MM.1S (cell line): ENCODE results near the gene SARS2.

Experiments used
- DNase-seq: peaks from one replicate; pipeline ENCODE4 v3.0.0-alpha.2; 2015
- H2AFZ ChIP-seq: fragments of 300-600 bp; sonication (generic); 2 replicates; pipeline ENCODE4 v1.6.0; 2016; ENCODE audit warnings: antibody characterized with exemption, low read length
- H3F3A ChIP-seq: fragments of 300-600 bp; sonication (generic); 2 replicates; pipeline ENCODE4 v1.6.1; 2016; ENCODE audit warnings: mild to moderate bottlenecking, antibody characterized with exemption, low read length, moderate library complexity, mixed read lengths; ENCODE audit not compliant: insufficient read depth
- H3K27ac ChIP-seq: fragments of 300-600 bp; sonication (generic); 2 replicates; pipeline ENCODE4 v1.5.1; 2016; ENCODE audit warnings: mild to moderate bottlenecking, low read length
- H3K27me3 ChIP-seq: fragments of 300-600 bp; sonication (generic); replicated peaks from 2 replicates; pipeline ENCODE4 v1.6.0; 2016; ENCODE audit warnings: low read length; ENCODE audit not compliant: insufficient read depth
- H3K36me3 ChIP-seq: fragments of 300-600 bp; sonication (generic); replicated peaks from 2 replicates; pipeline ENCODE4 v1.6.1; 2016; ENCODE audit warnings: mild to moderate bottlenecking, low read length, mixed read lengths; ENCODE audit not compliant: insufficient read depth
- H3K4me1 ChIP-seq: fragments of 300-600 bp; sonication (generic); 2 replicates; pipeline ENCODE4 v1.6.1; 2016; ENCODE audit warnings: low read length, mixed read lengths
- H3K4me2 ChIP-seq: fragments of 300-600 bp; sonication (generic); 2 replicates; pipeline ENCODE4 v1.6.0; 2016; ENCODE audit warnings: low read depth, low read length
- H3K4me3 ChIP-seq: fragments of 300-600 bp; sonication (generic); 2 replicates; pipeline ENCODE4 v1.5.1; 2016; ENCODE audit warnings: low read length, mixed read lengths
- H3K79me2 ChIP-seq: fragments of 300-600 bp; sonication (generic); 2 replicates; pipeline ENCODE4 v1.6.1; 2016; ENCODE audit warnings: mixed run types, low read length, mixed read lengths
- H3K9ac ChIP-seq: fragments of 300-600 bp; sonication (generic); 2 replicates; pipeline ENCODE4 v1.6.1; 2016; ENCODE audit warnings: low read length, mixed read lengths
- H3K9me2 ChIP-seq: fragments of 300-600 bp; sonication (generic); replicated peaks from 2 replicates; pipeline ENCODE4 v1.6.1; 2016; ENCODE audit warnings: mild to moderate bottlenecking, low read length, mixed read lengths; ENCODE audit not compliant: insufficient read depth
- H3K9me3 ChIP-seq: fragments of 300-600 bp; sonication (generic); replicated peaks from 2 replicates; pipeline ENCODE4 v1.6.1; 2016; ENCODE audit warnings: mild to moderate bottlenecking, low read length, mixed read lengths; ENCODE audit not compliant: insufficient read depth
- H4K20me1 ChIP-seq: fragments of 300-600 bp; sonication (generic); 2 replicates; pipeline ENCODE4 v1.6.1; 2016; ENCODE audit warnings: mild to moderate bottlenecking, low read length, moderate library complexity, mixed read lengths; ENCODE audit not compliant: insufficient read depth
- EZH2 ChIP-seq: fragments of 300-600 bp; sonication (generic); optimal IDR thresholded peaks from 2 replicates; pipeline ENCODE3; 2017; ENCODE audit warnings: low read depth, mild to moderate bottlenecking, antibody characterized with exemption, low read length, mixed read lengths
- EZH2phosphoT487 ChIP-seq: fragments of 300-600 bp; sonication (generic); IDR thresholded peaks from 2 replicates; pipeline ENCODE4 v1.6.1; 2018; ENCODE audit warnings: antibody characterized with exemption, low read length
- TF ChIP-seq, protein P1 (sequence below): fragments of 300-600 bp; sonication (generic); IDR thresholded peaks from 2 replicates; pipeline ENCODE4 v1.5.1; 2016; ENCODE audit warnings: antibody characterized with exemption, low read length, mixed read lengths

SARS2 gene

GRCh38 chr19:38924388-38924787, 6.2 kb downstream of the SARS2 start:
- H3K27ac ChIP-seq: no peak overlapping the region
- H2AFZ ChIP-seq: no peak overlapping the region
- H3K79me2 ChIP-seq: peaks cover 5% of the 10 kb centered on the region
- H3K9me2 ChIP-seq: no peaks in the 10 kb centered on the region
- 0 out of 2 replicates have a peak, but pooled peaks cover 1% of the 10 kb centered on the region for H3K4me1 ChIP-seq
- no peaks in the 10 kb centered on the region for H4K20me1 ChIP-seq
- DNase-seq: no peak
- H3K4me3 ChIP-seq: no peak overlapping the region
- no peak overlapping the region for H3K9ac ChIP-seq
- H3K36me3 ChIP-seq: no peaks in the 10 kb centered on the region
- H3F3A ChIP-seq: no peaks in the 10 kb centered on the region
- no peaks in the 10 kb centered on the region for H3K9me3 ChIP-seq
- no peaks in the 10 kb centered on the region for H3K27me3 ChIP-seq
- no peak for TF ChIP-seq EZH2
- H3K4me2 ChIP-seq: no peak overlapping the region

DNA sequence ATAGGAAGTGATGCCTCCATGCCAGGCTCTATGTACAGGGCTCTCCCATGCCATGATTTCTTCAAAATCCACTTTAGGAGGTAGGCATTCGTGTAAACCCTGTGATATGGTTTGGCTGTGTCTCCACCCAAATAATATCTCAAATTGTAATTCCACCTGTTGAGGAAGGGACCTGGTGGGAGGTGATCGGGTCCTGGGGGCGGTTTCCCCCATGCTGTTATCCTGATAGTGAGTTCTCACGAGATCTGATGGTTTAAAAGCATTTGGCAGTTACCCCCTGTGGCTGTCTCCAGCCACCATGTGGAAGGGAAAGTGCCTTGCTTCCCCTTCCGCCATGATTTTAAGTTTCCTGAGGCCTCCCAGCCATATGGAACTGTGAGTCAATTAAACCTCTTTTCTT, 8.1 kb downstream of the SARS2 start:
- no peaks in the 10 kb centered on the region for H3K9me3 ChIP-seq
- H3K27ac ChIP-seq: no peak overlapping the region
- H2AFZ ChIP-seq: no peak overlapping the region
- no peaks in the 10 kb centered on the region for H4K20me1 ChIP-seq
- no peaks in the 10 kb centered on the region for H3K36me3 ChIP-seq
- H3K9me2 ChIP-seq: no peaks in the 10 kb centered on the region
- no peaks in the 10 kb centered on the region for H3K4me1 ChIP-seq
- DNase-seq: no peak
- H3K4me3 ChIP-seq: no peak overlapping the region
- TF ChIP-seq EZH2 (no peak), EZH2phosphoT487 (no peak)
- TF ChIP-seq, protein P1, sequence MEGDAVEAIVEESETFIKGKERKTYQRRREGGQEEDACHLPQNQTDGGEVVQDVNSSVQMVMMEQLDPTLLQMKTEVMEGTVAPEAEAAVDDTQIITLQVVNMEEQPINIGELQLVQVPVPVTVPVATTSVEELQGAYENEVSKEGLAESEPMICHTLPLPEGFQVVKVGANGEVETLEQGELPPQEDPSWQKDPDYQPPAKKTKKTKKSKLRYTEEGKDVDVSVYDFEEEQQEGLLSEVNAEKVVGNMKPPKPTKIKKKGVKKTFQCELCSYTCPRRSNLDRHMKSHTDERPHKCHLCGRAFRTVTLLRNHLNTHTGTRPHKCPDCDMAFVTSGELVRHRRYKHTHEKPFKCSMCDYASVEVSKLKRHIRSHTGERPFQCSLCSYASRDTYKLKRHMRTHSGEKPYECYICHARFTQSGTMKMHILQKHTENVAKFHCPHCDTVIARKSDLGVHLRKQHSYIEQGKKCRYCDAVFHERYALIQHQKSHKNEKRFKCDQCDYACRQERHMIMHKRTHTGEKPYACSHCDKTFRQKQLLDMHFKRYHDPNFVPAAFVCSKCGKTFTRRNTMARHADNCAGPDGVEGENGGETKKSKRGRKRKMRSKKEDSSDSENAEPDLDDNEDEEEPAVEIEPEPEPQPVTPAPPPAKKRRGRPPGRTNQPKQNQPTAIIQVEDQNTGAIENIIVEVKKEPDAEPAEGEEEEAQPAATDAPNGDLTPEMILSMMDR: no peak
- no peak overlapping the region for H3K9ac ChIP-seq
- H3K4me2 ChIP-seq: no peak overlapping the region
- H3F3A ChIP-seq: no peaks in the 10 kb centered on the region
- H3K27me3 ChIP-seq: no peaks in the 10 kb centered on the region
- no peaks in the 10 kb centered on the region for H3K79me2 ChIP-seq

GRCh38 chr19:38921420-38922274, 8.9 kb downstream of the SARS2 start:
- no peaks in the 10 kb centered on the region for H3K9me3 ChIP-seq
- no peaks in the 10 kb centered on the region for H3K36me3 ChIP-seq
- no peaks in the 10 kb centered on the region for H3K9me2 ChIP-seq
- no peak overlapping the region for H3K27ac ChIP-seq
- no peak overlapping the region for H3K4me2 ChIP-seq
- TF ChIP-seq EZH2phosphoT487 (no peak), EZH2 (no peak)
- TF ChIP-seq, protein P1: no peak
- no peaks in the 10 kb centered on the region for H3F3A ChIP-seq
- no peak overlapping the region for H3K4me3 ChIP-seq
- H2AFZ ChIP-seq: no peak overlapping the region
- H3K4me1 ChIP-seq: no peaks in the 10 kb centered on the region
- no peaks in the 10 kb centered on the region for H3K27me3 ChIP-seq
- no peak overlapping the region for H3K9ac ChIP-seq
- no peaks in the 10 kb centered on the region for H4K20me1 ChIP-seq
- H3K79me2 ChIP-seq: no peaks in the 10 kb centered on the region
- no peak for DNase-seq
